ENCODE measurements around the gene OGDH. TPM values are rescaled to one million over a fixed set of nuclear protein-coding genes. Genes with fewer than 3 reads are reported as not detected.

Gene OGDH
- total RNA-seq, 4 donors from 2014 or later: 74.0 to 160 (median 143) TPM

DNA sequence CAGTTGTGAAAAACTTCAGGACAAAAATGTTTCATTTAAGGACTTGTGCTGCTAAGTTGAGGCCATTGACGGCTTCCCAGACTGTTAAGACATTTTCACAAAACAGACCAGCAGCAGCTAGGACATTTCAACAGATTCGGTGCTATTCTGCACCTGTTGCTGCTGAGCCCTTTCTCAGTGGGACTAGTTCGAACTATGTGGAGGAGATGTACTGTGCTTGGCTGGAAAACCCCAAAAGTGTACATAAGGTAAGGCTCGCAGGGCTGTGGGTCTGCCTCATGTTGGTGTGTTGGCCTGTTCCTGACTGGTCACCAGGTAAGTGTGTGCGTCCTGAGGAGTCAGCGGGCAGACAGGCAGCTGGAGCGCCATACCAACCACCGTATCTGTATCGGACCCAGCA lies 17.9 kb downstream of the OGDH start:
- no peak for DNase-seq
- in situ Hi-C loops (cut with MboI; ENCODE audit: low pct_ligation_motif_present in 1 of 4, low pct_unique_long_range_greater_than_20kb in 1 of 4, low sequenced_read_pairs in 3 of 4): no loop called here
- intact Hi-C loops (cut with DNase I; ENCODE audit: low total_unique reads): no loop called here
- no peaks in the 10 kb centered on the region for H3K9me3 ChIP-seq
- 86 to 90% methylated on average over 3 to 9 of the region's 9 CpGs for WGBS, 2 donors (ENCODE audit: low coverage in 1 of 2)
- peaks cover 0 to 24% (median 0%) of the 10 kb centered on the region in 4 donors for H3K36me3 ChIP-seq
- TF ChIP-seq POLR2A (IDR thresholded peaks at IDR 0.05) (no peak), POLR2AphosphoS5 (IDR thresholded peaks at IDR 0.05) (no peak)
- TF ChIP-seq, protein P1, sequence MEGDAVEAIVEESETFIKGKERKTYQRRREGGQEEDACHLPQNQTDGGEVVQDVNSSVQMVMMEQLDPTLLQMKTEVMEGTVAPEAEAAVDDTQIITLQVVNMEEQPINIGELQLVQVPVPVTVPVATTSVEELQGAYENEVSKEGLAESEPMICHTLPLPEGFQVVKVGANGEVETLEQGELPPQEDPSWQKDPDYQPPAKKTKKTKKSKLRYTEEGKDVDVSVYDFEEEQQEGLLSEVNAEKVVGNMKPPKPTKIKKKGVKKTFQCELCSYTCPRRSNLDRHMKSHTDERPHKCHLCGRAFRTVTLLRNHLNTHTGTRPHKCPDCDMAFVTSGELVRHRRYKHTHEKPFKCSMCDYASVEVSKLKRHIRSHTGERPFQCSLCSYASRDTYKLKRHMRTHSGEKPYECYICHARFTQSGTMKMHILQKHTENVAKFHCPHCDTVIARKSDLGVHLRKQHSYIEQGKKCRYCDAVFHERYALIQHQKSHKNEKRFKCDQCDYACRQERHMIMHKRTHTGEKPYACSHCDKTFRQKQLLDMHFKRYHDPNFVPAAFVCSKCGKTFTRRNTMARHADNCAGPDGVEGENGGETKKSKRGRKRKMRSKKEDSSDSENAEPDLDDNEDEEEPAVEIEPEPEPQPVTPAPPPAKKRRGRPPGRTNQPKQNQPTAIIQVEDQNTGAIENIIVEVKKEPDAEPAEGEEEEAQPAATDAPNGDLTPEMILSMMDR (IDR thresholded peaks at IDR 0.05): no peak
- peak overlapping the region in 1 of 4 donors; percentile 1 for H3K27ac ChIP-seq
- no peak overlapping the region for H3K4me3 ChIP-seq
- H3K27me3 ChIP-seq: no peaks in the 10 kb centered on the region
- peaks cover 13 to 42% (median 30%) of the 10 kb centered on the region in 4 donors for H3K4me1 ChIP-seq

DNA sequence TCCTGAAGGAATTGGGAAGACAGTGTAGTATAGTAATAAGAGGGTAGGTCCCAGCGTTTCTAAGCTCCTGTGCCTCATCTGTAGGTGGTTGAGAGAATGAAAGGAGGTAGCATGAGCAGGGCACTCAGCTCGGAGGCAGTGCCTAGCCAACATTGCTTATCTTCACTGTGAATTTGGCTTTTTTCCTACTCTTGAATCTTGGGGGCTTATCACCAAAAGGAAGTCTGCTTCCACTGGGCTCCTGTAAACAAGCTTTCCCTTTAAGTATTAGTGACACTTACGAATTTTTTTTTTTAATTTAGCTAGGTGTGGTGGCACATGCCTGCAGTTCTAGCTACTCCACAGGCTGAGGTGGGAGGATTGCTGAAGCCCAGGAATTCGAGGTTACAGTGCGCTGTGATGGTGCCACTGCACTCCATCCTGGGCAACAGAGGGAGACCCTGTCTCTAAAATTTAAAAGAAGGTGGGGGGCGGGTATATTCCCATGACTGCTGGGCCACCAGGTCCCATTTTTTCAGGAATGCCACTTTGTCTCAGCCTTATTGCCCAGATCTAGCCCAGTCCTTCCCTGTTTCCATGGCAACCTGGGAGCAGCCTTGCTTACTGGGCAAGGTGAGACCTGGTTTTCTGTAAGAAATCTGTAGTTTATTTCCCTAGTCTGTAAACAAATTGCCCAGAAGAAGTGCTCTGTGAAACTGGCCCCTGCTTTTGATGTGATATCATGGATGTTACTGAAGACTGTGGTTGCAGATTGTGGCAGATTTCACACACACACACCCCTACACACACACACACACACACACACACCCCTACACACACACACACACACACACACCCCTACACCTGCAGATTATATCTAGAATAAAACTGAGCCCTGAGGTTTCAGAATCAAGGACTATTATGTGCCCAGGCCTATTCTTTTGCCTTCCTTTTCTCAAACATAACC lies 19.4 kb downstream of the OGDH start:
- H3K27me3 ChIP-seq: no peaks in the 10 kb centered on the region
- 82% methylated on average over 6 of the region's 6 CpGs; no CpG with 5 or more reads in 1 of the 2 donors for WGBS, 2 donors (ENCODE audit: low coverage in 1 of 2)
- H3K9me3 ChIP-seq: no peaks in the 10 kb centered on the region
- H3K27ac ChIP-seq: no peak overlapping the region
- intact Hi-C loops (cut with DNase I; ENCODE audit: low total_unique reads): no loop called here
- H3K4me1 ChIP-seq: peaks cover 11 to 31% (median 25%) of the 10 kb centered on the region in 4 donors
- H3K36me3 ChIP-seq: peaks cover 0 to 24% (median 0%) of the 10 kb centered on the region in 4 donors
- no peak overlapping the region for H3K4me3 ChIP-seq
- TF ChIP-seq POLR2AphosphoS5 (IDR thresholded peaks at IDR 0.05) (no peak), POLR2A (IDR thresholded peaks at IDR 0.05) (no peak), EP300 (IDR thresholded peaks at IDR 0.05; ENCODE audit: low read depth) (no peak)
- TF ChIP-seq, protein P1 (IDR thresholded peaks at IDR 0.05): no peak
- no peak for DNase-seq
- in situ Hi-C loops (cut with MboI; ENCODE audit: low pct_ligation_motif_present in 1 of 4, low pct_unique_long_range_greater_than_20kb in 1 of 4, low sequenced_read_pairs in 3 of 4): no loop called here

DNA sequence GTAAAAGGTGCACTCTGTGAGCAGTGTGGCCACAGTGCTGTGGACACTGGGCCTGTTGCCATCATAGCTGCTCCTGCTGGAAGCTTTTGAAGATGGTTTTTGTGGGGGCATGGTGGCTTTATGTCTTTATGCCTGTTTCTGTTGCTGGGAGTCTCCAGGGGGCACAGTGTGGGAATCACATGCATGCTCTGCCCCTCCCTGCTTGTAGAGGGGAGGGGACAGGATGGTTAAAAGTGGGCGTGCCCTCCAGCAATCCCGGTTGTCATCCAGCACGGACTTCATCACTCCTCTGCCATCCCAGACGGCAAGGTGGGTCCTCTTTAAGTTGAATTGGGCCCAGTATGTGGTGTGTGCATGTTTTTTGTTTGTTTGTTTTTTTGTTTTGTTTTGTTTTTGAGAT lies 20.2 kb downstream of the OGDH start:
- peaks cover 12 to 31% (median 27%) of the 10 kb centered on the region in 4 donors for H3K4me1 ChIP-seq
- in situ Hi-C loops (cut with MboI; ENCODE audit: low pct_ligation_motif_present in 1 of 4, low pct_unique_long_range_greater_than_20kb in 1 of 4, low sequenced_read_pairs in 3 of 4) (no loop called here), intact Hi-C loops (cut with DNase I; ENCODE audit: low total_unique reads) (no loop called here)
- DNase-seq: no peak
- no peak overlapping the region for H3K27ac ChIP-seq
- WGBS, 2 donors (ENCODE audit: low coverage in 1 of 2): 67% methylated on average over 4 of the region's 4 CpGs; no CpG with 5 or more reads in 1 of the 2 donors
- H3K27me3 ChIP-seq: no peaks in the 10 kb centered on the region
- no peaks in the 10 kb centered on the region for H3K9me3 ChIP-seq
- H3K36me3 ChIP-seq: peaks cover 0 to 24% (median 0%) of the 10 kb centered on the region in 4 donors
- TF ChIP-seq POLR2A (IDR thresholded peaks at IDR 0.05) (no peak), EP300 (IDR thresholded peaks at IDR 0.05; ENCODE audit: low read depth) (no peak), POLR2AphosphoS5 (IDR thresholded peaks at IDR 0.05) (no peak)
- TF ChIP-seq, protein P1 (IDR thresholded peaks at IDR 0.05): no peak
- H3K4me3 ChIP-seq: no peak overlapping the region

DNA sequence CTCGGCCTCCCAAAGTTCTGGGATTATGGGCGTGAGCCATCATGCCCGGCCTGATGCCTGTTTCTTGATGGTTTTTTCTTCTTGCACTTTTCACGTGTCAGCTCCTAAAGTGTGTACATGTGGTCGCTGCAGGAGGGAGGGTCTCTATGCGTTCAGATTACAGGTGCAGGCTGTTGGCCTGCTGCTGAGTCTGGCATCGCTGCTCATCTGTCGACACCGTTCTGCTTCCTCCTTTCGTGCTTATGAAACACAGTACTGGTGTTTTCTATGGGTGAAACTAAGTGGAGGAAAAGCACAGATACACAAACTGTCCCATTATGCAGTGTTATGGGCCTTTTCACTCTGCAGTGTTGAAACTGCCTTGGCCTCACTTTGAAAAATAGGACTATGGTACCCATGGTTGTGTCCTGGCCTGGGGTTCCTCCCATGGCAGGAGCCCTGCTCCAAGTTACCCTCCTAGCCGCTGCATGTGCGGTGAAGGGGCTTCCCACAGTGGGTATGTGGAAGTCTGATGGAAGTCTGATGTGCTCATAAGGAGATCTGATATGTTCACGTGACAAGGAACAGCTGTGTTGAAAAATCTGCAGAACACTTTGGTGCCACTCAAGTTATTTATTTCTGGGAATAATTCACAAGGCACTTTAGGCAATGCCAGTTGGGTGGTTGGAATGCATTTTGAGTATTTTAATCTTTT lies 23.5 kb downstream of the OGDH start:
- in situ Hi-C loops (cut with MboI; ENCODE audit: low pct_ligation_motif_present in 1 of 4, low pct_unique_long_range_greater_than_20kb in 1 of 4, low sequenced_read_pairs in 3 of 4): no loop called here
- 78 to 82% methylated on average over 4 to 13 of the region's 13 CpGs for WGBS, 2 donors (ENCODE audit: low coverage in 1 of 2)

More for the DNA sequence above, 23.5 kb downstream of the OGDH start:
- H3K9me3 ChIP-seq: no peaks in the 10 kb centered on the region
- peak in 1 of 3 donors; percentile 16 for TF ChIP-seq POLR2AphosphoS5 (IDR thresholded peaks at IDR 0.05)
- TF ChIP-seq POLR2A (IDR thresholded peaks at IDR 0.05): no peak
- TF ChIP-seq EP300 (IDR thresholded peaks at IDR 0.05; ENCODE audit: low read depth): no peak
- TF ChIP-seq, protein P1 (IDR thresholded peaks at IDR 0.05): no peak
- peak overlapping the region; percentile 18 to 89 (median 58) for H3K27ac ChIP-seq
- intact Hi-C loops (cut with DNase I; ENCODE audit: low total_unique reads): no loop called here
- peaks cover 34 to 44% (median 43%) of the 10 kb centered on the region in 4 donors for H3K4me1 ChIP-seq
- H3K36me3 ChIP-seq: peaks cover 0 to 20% (median 0%) of the 10 kb centered on the region in 4 donors
- no peak for DNase-seq
- H3K4me3 ChIP-seq: no peak overlapping the region
- H3K27me3 ChIP-seq: no peaks in the 10 kb centered on the region

Measured in transverse colon (tissue), 4 donors.